Jurkat, Clone E6-1 (cell line): Measurements from ENCODE around the gene CDX1.

Experiments used
- DNase-seq: peaks from one replicate; pipeline ENCODE4 v3.0.0-alpha.2; 2011; ENCODE audit warnings: low read depth, low spot score
- H3K4me3 ChIP-seq: 2 replicates; pipeline ENCODE4 v1.5.1; 2011; ENCODE audit warnings: mild to moderate bottlenecking, low read length, control low read depth, moderate library complexity

CDX1 gene

GRCh38 chr5:150176745-150177477, 10.3 kb downstream of the CDX1 start:
- H3K4me3 ChIP-seq: no peak overlapping the region
- no peak for DNase-seq

DNA sequence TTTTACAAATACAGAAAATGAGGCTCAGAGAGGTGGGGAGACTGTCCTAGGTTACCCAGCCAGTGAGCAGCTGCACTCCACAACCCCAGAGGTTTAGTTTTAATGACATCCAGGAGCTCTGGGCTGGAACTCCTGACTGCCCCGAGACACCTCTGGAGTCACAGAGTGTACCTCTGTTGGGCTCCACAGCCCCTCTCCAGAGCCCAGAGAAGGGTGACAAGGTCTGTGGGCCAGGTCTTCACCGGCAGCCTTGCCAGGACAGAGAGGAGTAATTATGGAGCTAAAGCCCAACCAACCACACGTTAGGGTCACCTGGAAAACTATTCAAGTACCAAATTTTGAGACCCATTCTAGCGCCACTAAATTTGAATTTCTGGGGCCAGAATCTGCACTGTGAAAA, 11.1 kb downstream of the CDX1 start:
- no peak for DNase-seq
- H3K4me3 ChIP-seq: no peak overlapping the region

DNA sequence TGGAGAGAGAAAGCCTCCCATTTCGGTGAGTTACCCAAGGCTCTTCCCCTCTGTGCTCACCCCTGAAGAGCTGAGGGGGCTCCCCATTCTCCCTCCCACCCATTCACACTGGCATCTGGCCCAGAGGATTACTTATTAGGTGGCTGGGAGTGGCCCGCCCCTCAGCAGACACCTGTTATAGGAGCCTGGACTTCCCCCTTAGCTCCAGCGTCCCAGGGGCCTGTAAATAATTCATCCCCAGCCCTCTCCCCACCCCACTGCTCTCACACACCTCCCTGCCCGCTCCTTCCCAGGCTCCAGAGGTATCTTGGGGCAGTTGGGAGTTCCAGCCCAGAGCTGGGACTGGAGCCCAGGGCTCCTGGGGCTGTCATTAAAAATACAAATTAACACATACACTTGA, 11.7 kb downstream of the CDX1 start:
- no peak overlapping the region for H3K4me3 ChIP-seq
- DNase-seq: no peak

DNA sequence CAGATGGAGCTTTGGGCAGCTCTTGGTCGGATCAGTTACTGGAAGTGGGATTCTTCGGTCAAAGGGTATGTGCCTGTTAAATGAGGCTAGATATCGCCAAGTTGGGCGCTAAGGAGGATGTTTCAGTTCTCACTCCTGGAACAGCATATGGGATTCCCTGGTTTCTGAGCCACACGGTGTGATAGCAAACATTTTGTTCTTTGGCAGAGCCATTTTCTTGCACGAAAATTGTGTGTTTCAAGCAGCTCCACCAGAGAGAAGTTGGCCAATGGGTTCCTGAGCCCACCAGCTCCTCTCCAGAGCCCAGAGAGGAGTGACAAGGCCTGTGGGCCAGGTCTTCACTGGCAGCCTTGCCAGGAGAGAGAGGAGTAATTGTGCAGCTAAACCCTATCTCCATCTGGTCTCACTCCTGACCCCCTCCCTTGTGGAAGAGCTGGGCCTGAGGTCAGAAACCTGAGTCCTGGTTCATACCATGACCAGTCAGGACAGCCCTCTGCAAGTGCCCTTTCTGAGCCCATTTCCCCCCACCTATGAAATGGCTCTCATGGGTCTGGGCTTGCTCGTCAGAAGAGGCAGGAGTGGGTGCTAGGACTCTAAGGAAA, 12.5 kb downstream of the CDX1 start:
- H3K4me3 ChIP-seq: no peak overlapping the region
- DNase-seq: no peak

GRCh38 chr5:150180241-150181026, 13.9 kb downstream of the CDX1 start:
- H3K4me3 ChIP-seq: no peak overlapping the region
- DNase-seq: no peak

GRCh38 chr5:150181027-150181426, 14.4 kb downstream of the CDX1 start:
- H3K4me3 ChIP-seq: no peak overlapping the region
- DNase-seq: no peak

- no peak overlapping the region for H3K4me3 ChIP-seq
- no peak for DNase-seq
Measured at GRCh38 chr5:150181766-150182545, 15.4 kb downstream of the CDX1 start.

DNA sequence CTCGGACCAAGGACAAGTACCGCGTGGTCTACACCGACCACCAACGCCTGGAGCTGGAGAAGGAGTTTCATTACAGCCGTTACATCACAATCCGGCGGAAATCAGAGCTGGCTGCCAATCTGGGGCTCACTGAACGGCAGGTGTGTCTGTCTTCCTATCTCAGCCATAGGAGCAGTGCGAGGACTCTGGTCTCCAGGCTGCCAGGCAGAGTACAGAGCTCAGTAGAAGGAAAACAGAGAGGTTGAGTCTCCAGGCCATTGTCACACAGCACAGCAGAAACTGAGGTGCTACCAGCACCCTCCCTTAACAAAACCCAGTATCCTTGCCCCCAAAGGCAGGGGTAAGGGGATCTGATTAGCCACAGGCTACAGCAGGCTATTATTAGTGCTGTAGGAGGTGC, 16.2 kb downstream of the CDX1 start:
- no peak overlapping the region for H3K4me3 ChIP-seq

DNA sequence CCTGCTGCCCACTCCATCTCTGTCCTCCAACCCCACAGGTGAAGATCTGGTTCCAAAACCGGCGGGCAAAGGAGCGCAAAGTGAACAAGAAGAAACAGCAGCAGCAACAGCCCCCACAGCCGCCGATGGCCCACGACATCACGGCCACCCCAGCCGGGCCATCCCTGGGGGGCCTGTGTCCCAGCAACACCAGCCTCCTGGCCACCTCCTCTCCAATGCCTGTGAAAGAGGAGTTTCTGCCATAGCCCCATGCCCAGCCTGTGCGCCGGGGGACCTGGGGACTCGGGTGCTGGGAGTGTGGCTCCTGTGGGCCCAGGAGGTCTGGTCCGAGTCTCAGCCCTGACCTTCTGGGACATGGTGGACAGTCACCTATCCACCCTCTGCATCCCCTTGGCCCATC, 16.9 kb downstream of the CDX1 start:
- no peak overlapping the region for H3K4me3 ChIP-seq
- DNase-seq: no peak

More for the DNA sequence above, 16.2 kb downstream of the CDX1 start:
- DNase-seq: no peak

GRCh38 chr5:150184006-150184405, 17.4 kb downstream of the CDX1 start:
- H3K4me3 ChIP-seq: no peak overlapping the region
- no peak for DNase-seq

DNA sequence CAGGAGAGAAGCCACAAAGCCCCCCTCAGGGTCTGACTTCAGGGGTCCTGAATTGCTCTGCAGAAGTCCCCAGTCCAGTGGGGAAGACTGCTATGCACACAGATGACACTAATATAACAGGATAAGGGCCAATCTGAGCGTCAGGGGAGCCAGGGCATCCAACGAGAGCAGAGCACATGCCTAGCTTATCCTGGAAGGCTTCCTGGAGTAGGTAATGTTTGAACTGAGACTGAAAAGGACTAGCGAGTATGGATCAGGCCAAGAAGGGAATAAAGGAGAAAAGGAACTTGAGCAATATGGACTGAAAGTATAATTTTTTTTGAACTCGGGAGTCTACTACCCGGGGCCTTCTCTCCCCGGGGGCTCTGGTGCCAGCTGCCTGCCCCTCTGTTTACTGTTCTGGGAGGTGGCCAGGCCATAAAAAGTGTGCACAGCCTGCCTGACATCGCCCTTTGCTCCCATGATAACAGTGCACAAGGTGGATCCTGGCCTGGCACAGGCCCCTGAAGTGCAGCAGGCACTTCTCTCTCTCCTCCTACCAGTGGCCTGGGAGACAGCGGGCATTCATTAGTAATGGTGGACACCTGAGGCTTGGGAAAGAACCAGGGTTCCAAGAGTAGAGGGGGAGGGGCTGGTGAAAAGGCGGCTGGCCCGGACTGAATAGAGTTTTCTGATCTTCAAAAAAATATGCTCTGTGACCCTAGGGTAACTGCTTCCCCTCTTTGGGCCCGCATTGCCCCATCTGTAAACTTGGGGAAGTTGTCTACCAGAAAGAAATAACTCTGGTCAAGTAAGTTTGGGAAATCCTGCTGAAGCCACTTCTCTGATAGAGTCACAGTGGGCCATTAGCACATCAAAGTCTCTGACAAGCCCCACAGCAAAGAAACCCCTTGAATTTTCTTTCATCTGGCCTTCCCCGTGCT, 18.7 kb downstream of the CDX1 start:
- no peak for DNase-seq
- H3K4me3 ChIP-seq: no peak overlapping the region

- no peak for DNase-seq
- no peak overlapping the region for H3K4me3 ChIP-seq
Measured at GRCh38 chr5:150186137-150186536, 19.6 kb downstream of the CDX1 start.

GRCh38 chr5:150186897-150187296, 20.3 kb downstream of the CDX1 start:
- no peak for DNase-seq
- no peak overlapping the region for H3K4me3 ChIP-seq

DNA sequence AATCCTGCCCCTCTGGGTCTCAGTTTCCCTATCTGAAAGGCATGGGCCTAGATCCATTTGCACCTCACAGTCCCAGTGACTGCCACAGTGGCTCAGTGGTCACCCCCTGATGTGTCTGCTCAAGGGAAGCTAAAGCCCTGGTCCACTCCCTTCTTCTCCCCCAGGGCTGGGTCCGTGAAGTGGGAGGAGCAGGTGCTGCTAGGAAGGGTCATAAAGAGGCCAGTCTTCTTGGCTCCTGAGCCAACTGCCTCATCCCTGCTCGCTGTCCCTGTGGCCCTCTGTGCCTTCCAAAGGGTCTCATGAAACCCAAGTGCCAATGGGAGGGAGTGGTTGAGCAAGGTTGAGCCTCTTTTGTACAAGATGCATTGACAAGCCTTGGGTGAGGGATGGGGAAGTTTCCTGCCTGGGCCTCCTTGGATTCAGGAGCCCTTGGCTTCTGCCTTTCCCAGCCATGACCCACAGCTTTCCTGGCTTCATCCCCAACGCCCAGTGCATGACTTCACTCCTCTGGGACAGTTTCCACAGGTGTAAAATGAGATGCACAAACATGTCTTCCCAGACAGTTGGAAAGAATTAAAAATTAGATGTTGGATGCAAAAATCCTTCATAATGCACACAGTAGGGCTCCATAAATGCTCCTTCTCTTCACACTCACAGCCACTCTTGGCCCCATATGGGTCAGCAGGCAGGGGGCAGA, 21.7 kb downstream of the CDX1 start:
- no peak for DNase-seq
- no peak overlapping the region for H3K4me3 ChIP-seq

- no peak overlapping the region for H3K4me3 ChIP-seq
Measured at GRCh38 chr5:150189326-150189725, 22.7 kb downstream of the CDX1 start.

DNA sequence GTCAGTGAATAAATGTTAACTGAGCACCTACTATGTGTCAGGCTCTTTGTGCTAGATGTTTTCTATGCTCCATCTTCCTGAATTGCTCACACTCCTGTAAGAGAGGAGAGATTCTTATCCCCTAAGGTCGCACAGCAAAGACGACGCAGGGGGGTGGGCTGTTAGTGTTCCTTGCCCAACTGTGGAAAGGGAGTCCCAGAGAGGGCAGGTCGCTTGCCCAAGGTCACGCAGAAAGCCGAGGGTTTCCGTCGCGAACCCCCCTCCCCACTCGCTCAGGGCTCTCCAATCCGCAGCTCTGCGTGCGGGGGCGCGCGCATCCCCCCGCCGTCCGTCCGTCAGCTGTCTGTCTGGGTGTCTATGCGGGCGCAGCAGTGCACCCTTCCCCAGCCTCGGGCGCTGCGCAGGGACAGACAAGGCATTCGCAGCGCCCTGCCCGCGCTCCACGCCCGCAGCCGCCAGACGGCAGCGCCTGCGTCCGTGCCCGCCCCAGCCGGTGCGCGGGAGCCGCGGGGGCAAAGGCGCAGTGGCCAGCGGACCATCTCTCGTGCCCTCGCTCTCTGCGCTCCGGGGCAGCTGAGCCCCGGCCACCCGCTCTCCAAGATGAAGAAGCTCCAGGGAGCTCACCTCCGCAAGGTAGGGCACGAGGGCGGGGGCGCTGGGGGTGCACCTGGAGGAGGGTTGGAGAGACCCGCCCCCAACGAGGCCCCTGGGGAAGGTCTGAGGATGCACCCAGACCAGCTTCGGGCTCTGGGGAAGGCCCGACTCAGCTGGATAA, 23.3 kb downstream of the CDX1 start, which contains the start of gene SLC6A7:
SLC6A7 (plus strand) TSS at position 335 of the 775 bp plus-strand sequence; CDS start at position 601, 266 bp downstream.
- no peak for DNase-seq
- H3K4me3 ChIP-seq: no peak within 1 kb of the TSS

More at GRCh38 chr5:150189326-150189725, 22.7 kb downstream of the CDX1 start:
- no peak for DNase-seq

GRCh38 chr5:150190503-150190979, 24.0 kb downstream of the CDX1 start:
- DNase-seq: no peak
- no peak overlapping the region for H3K4me3 ChIP-seq
